GM12878 (cell line): ENCODE results near the gene SV2B.

Source experiments
- CHD1 ChIP-seq: IDR thresholded peaks from 2 replicates; pipeline ENCODE4 v1.6.1; 2012; ENCODE audit warnings: low read depth, low read length, improper control_type of control experiment
- CHD4 ChIP-seq: fragments of 200-600 bp; sonication (generic); IDR thresholded peaks from 2 replicates; pipeline ENCODE4 v1.6.1; 2016; ENCODE audit warnings: mild to moderate bottlenecking
- CTCF ChIP-seq, 3 experiments: IDR thresholded peaks in 2 of 3; conservative IDR thresholded peaks in 1 of 3; 2 replicates each; pipeline ENCODE4 v1.5.1; 2011; ENCODE audit warnings: low read depth in 3 of 3, low read length in 3 of 3, mild to moderate bottlenecking in 3 of 3, control low read depth in 2 of 3, moderate library complexity in 2 of 3, inconsistent platforms in 1 of 3, mixed read lengths in 1 of 3; ENCODE audit not compliant: control insufficient read depth in 2 of 3, insufficient read depth in 1 of 3; ENCODE audit errors: extremely low read depth in 1 of 3
- EGR1 ChIP-seq, 2 experiments: IDR thresholded peaks; 1 replicate in 1 of 2; 2 replicates in 1 of 2; pipeline ENCODE4 v1.6.1; 2011 to 2012; ENCODE audit warnings: low read depth in 2 of 2, low read length in 2 of 2, borderline replicate concordance in 1 of 2, mild to moderate bottlenecking in 1 of 2, moderate library complexity in 1 of 2
- EP300 ChIP-seq, 2 experiments: fragments of 150-350 bp in 1 of 2; IDR thresholded peaks; 2 replicates each; pipeline ENCODE4 v1.6.1; 2011 to 2012; ENCODE audit warnings: low read depth in 2 of 2, low read length in 2 of 2, borderline replicate concordance in 1 of 2, improper control_type of control experiment in 1 of 2, inconsistent platforms in 1 of 2; ENCODE audit not compliant: control insufficient read depth in 1 of 2
- ESRRA ChIP-seq: IDR thresholded peaks from 2 replicates; pipeline ENCODE4 v1.6.1; 2012; ENCODE audit warnings: mild to moderate bottlenecking, low read length, improper control_type of control experiment
- ETV6 ChIP-seq, 2 experiments: fragments of 450-650 bp in 1 of 2; IDR thresholded peaks in 1 of 2; conservative IDR thresholded peaks in 1 of 2; 2 replicates each; pipeline ENCODE4 v1.6.1; 2014; ENCODE audit warnings: antibody characterized with exemption in 1 of 2, borderline replicate concordance in 1 of 2, low read depth in 1 of 2, mild to moderate bottlenecking in 1 of 2, moderate library complexity in 1 of 2
- NFIC ChIP-seq: IDR thresholded peaks from 2 replicates; pipeline ENCODE4 v1.6.1; 2012; ENCODE audit warnings: low read depth, mild to moderate bottlenecking, inconsistent platforms, low read length, moderate library complexity
- POLR2A ChIP-seq: IDR thresholded peaks from 2 replicates; pipeline ENCODE4 v1.6.1; 2011; ENCODE audit warnings: low read depth, mild to moderate bottlenecking, low read length
- POLR2AphosphoS5 ChIP-seq: IDR thresholded peaks from 2 replicates; pipeline ENCODE4 v1.6.1; 2011; ENCODE audit warnings: mild to moderate bottlenecking, low read length, inconsistent platforms
- RB1 ChIP-seq: fragments of 450-650 bp; formaldehyde crosslinking; IDR thresholded peaks from 2 replicates; pipeline ENCODE4 v1.6.1; 2017; ENCODE audit warnings: mild to moderate bottlenecking, borderline replicate concordance
- SUPT20H ChIP-seq: IDR thresholded peaks from 2 replicates; pipeline ENCODE4 v1.6.1; 2011; ENCODE audit warnings: low read depth, mild to moderate bottlenecking, low read length, moderate library complexity, borderline replicate concordance; ENCODE audit not compliant: control insufficient read depth

- TF ChIP-seq CTCF (IDR thresholded peaks at IDR 0.05 in 2 of 3, conservative IDR thresholded peaks at IDR 0.05 in 1 of 3; ENCODE audit: control insufficient read depth in 2 of 3, extremely low read depth in 1 of 3, insufficient read depth in 1 of 3, low read depth in 3 of 3, low read length in 3 of 3) (no peak), EP300 (IDR thresholded peaks at IDR 0.05; ENCODE audit: borderline replicate concordance in 1 of 2, control insufficient read depth in 1 of 2, low read depth in 2 of 2, low read length in 2 of 2) (no peak), POLR2AphosphoS5 (no peak), CHD4 (no peak), RB1 (no peak), ETV6 (conservative IDR thresholded peaks at IDR 0.05 in 1 of 2, IDR thresholded peaks at IDR 0.05 in 1 of 2; ENCODE audit: borderline replicate concordance in 1 of 2, low read depth in 1 of 2) (no peak), CHD1 (no peak), NFIC (no peak), ESRRA (no peak), POLR2A (no peak), SUPT20H (no peak), EGR1 (IDR thresholded peaks at IDR 0.05; ENCODE audit: borderline replicate concordance in 1 of 2, low read depth in 2 of 2, low read length in 2 of 2) (no peak)
These were observed 34.6 kb upstream of the SV2B start for GRCh38 chr15:91065505-91065904.
